ENCODE measurements around the gene CTCF.
A peak's percentile ranks its signal among the peaks of the same experiment; 100 is the strongest.

Gene CTCF

GRCh38 chr16:67606632-67607031 lies 44.3 kb downstream of the CTCF start:
- DNase-seq: no peak

GRCh38 chr16:67608364-67608763 lies 46.0 kb downstream of the CTCF start:
- no peak for DNase-seq

GRCh38 chr16:67613808-67614207 lies 51.5 kb downstream of the CTCF start:
- DNase-seq: peak; percentile 17

GRCh38 chr16:67628216-67628615 lies 65.9 kb downstream of the CTCF start:
- no peak for DNase-seq

GRCh38 chr16:67632415-67633172 lies 70.3 kb downstream of the CTCF start:
- no peak for DNase-seq

- DNase-seq: no peak
Measured at GRCh38 chr16:67636713-67637112, 74.4 kb downstream of the CTCF start.

GRCh38 chr16:67637625-67638024 lies 75.3 kb downstream of the CTCF start:
- DNase-seq: no peak

GRCh38 chr16:67641779-67642708 lies 79.7 kb downstream of the CTCF start:
- no peak for DNase-seq

GRCh38 chr16:67644038-67644437 lies 81.7 kb downstream of the CTCF start:
- DNase-seq: no peak

- no peak for DNase-seq
Measured at GRCh38 chr16:67645397-67646121, 83.2 kb downstream of the CTCF start.

- DNase-seq: no peak
Measured at GRCh38 chr16:67647111-67647651, 84.9 kb downstream of the CTCF start.

GRCh38 chr16:67647681-67648080 lies 85.4 kb downstream of the CTCF start:
- DNase-seq: no peak

GRCh38 chr16:67648088-67648763 lies 85.9 kb downstream of the CTCF start:
- DNase-seq: no peak

GRCh38 chr16:67648764-67649407 lies 86.6 kb downstream of the CTCF start:
- DNase-seq: no peak

GRCh38 chr16:67649494-67649931 lies 87.2 kb downstream of the CTCF start:
- DNase-seq: no peak

GRCh38 chr16:67650023-67650422 lies 87.7 kb downstream of the CTCF start:
- no peak for DNase-seq

GRCh38 chr16:67651039-67651438 lies 88.7 kb downstream of the CTCF start:
- no peak for DNase-seq

- no peak for DNase-seq
Measured at GRCh38 chr16:67651847-67652246, 89.5 kb downstream of the CTCF start.

GRCh38 chr16:67652578-67653127 lies 90.3 kb downstream of the CTCF start:
- DNase-seq: no peak

- no peak for DNase-seq
Measured at GRCh38 chr16:67653128-67653788, 90.9 kb downstream of the CTCF start.
